ENCODE results near the gene ZKSCAN7.
"Not testable (repeated sequence)": the region's sequence is repeated elsewhere in the genome, so short reads cannot be mapped to it uniquely, and the experiment has no call there.

Gene ZKSCAN7

GRCh38 chr3:44554626-44555592 lies at the start of gene ZKSCAN7:
ZKSCAN7 (plus strand) TSS chr3:44555193; CDS start chr3:44557048, 1,855 bp downstream.
- DNase-seq, result no peak

DNA sequence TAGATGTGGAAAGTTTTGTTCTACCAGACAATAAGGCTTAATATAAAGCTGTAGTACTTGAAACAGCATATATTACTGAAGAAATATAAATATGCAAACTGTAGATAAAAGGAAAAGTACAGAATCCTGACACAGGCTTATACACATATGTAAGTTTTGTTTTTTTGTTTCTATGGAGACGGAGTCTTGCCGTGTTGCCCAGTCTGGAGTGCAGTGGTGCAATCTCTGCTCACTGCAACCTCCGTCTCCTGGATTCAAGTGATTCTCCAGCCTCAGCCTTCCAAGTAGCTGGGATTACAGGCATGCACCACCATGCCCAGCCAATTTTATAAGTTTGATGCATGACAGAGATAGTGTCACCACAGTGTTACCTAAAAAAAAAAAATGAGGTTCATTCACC lies 48.4 kb upstream of the ZKSCAN7 start:
- DNase-seq, result no peak

- no peak for DNase-seq
Measured at GRCh38 chr3:44506961-44507360, 48.0 kb upstream of the ZKSCAN7 start.

DNA sequence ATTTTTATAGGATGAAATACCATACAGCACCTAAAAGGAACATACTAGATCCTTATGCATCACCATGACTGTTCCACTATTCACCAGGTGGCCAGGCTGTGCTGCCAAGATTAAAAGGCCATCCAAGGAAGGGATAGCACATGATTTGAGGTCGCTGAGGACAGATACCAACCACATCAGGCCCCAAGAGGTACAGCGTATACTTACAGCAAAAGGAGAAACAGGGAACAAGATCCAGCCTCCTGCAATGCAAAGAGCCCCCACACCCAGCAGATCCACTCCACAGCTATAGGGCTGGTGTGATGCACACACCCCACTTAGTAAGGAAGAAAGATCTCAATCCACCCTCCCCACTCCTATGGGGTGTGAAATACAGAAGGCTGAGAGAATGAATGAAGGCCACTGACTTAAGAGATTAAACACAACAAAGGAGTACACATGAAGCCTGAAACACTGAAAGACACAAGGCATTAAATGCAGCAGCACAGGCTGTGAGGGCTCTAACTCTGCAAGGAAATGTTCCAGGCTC lies 45.5 kb upstream of the ZKSCAN7 start:
- no peak for DNase-seq

GRCh38 chr3:44510000-44510368 lies 45.0 kb upstream of the ZKSCAN7 start:
- DNase-seq, result no peak

DNA sequence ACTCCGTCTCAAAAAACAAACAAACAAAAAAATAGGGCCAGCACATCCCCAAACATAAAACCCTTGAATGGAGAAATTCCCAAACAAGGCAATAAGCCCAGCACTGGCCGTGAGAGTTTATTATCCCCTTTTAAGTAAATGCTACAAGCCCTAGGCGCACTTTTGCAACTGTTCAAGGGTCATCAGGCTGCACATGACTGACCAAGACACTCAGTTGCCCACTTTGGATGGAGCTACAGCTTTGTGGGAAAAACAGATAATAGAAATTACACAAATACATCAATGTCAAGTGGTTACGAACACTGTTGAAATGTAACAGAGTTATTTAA lies 43.8 kb upstream of the ZKSCAN7 start:
- no peak for DNase-seq

- no peak for DNase-seq
Measured at GRCh38 chr3:44513513-44513912, 41.5 kb upstream of the ZKSCAN7 start.

DNA sequence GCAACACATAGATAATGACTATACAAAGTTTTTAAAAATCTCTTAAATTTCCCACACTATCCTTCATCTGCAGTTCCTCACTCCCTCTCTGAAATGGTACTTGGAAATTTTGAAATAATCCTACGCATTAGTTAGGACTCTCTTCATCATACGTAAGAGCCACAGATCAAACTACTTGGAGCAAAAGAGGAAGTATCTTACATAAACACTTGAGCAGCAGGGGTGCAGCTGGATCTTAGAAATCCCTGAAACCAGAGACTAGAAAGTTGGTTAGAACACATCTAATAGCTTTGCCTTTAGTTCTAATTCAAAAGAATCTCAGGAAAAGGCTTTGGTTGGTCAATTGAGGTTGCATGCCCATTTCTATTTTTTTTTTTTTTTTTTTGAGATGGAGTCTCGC lies 38.8 kb upstream of the ZKSCAN7 start:
- DNase-seq, result no peak

DNA sequence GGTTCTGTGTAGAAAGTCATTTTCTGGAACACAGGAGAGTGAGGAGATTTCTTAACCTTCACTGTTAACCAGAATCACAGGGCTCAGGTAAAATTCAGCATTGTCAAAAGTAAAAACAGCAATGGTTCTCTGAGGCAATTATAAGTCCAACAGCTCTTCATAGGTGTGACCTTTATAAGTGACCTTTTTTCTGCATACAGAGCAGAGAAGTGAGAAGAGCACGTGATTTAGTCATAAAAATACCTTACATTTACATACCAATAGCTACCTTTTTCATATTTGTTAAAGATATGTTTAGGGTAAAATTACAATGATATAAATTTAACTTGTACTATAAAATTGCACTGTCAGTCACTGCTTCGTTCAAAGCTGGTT lies 36.2 kb upstream of the ZKSCAN7 start:
- no peak for DNase-seq

- DNase-seq, result no peak
Measured at GRCh38 chr3:44521721-44522120, 33.3 kb upstream of the ZKSCAN7 start.

- DNase-seq, result no peak
Measured at GRCh38 chr3:44522494-44522933, 32.5 kb upstream of the ZKSCAN7 start.

GRCh38 chr3:44525060-44525459 lies 29.9 kb upstream of the ZKSCAN7 start:
- no peak for DNase-seq

- no peak for DNase-seq
Measured at GRCh38 chr3:44529927-44530326, 25.1 kb upstream of the ZKSCAN7 start.

GRCh38 chr3:44530911-44531310 lies 24.1 kb upstream of the ZKSCAN7 start:
- no peak for DNase-seq

DNA sequence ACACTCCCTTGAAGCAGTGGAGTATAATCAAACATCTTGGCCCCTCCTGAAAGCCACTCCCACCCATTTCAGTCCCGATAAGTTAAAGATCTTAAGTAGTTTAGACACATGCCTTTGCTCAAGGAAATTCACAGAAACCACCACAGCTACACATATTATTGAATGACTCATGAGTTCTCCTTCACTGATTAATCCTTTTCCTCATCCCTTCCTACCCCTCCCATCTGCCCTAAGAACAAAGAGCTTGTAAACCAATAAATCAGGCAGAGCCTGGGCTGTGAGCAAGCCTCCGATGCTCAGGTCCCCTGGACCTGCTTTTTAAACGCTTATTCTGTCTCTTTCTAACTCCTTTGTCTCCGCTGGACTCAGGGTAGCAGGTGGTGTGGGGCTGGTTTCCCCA lies 20.3 kb upstream of the ZKSCAN7 start:
- DNase-seq, result not testable (repeated sequence)

DNA sequence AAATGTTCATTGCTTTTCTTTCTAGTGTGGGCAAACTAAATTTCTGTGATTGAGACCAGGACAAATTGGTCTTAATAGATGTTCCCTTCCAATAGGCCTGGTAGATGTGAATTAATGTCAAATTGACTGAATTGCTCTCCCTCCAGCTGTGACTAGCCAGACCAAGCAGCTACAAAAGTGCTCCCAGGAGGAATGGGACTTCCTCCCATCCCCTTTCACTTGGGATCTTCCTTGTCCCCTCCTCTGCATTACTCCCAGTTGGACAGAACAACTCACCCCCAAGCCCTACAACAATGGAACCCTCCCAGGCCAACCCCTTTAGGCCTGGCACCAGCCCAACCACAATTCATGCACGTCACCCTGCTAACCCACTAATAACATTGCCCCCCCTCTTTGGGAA lies 19.6 kb upstream of the ZKSCAN7 start:
- DNase-seq, result no peak

- not testable (repeated sequence) for DNase-seq
Measured at GRCh38 chr3:44544811-44545210, 10.2 kb upstream of the ZKSCAN7 start.

DNA sequence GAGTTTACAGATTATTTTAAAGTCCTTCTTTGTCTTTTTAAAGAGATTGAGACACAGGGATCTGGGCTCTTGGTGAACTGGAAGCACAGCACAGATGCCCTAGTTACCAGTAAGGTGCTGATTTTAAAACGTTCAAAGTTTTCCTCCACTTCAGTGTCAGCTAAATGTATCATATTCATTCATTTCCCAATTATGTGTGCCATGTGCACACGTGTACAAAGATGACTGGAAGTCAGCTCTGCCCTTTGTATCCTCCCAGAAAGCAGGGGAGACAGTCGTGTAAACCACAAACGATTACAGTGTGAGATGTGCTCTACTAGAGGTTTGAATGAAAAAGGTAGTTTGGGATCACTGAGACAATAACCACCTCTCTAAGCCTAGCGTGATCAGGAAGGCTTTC lies 730 bp downstream of the ZKSCAN7 start:
- no peak for DNase-seq

DNA sequence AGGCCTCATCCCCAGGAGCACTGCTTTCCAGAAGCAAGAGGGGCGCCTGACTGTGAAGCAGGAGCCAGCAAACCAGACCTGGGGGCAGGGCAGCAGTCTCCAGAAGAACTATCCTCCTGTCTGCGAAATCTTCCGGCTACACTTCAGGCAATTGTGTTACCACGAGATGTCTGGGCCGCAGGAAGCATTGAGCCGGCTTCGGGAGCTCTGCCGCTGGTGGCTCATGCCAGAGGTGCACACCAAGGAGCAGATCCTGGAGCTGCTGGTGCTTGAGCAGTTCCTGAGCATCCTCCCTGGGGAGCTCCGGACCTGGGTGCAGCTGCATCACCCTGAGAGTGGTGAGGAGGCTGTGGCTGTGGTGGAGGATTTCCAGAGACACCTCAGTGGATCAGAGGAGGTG lies 2.1 kb downstream of the ZKSCAN7 start:
- DNase-seq, result no peak

GRCh38 chr3:44561076-44561475 lies 6.1 kb downstream of the ZKSCAN7 start:
- no peak for DNase-seq

GRCh38 chr3:44562147-44562546 lies 7.2 kb downstream of the ZKSCAN7 start:
- no peak for DNase-seq

- no peak for DNase-seq
Measured at GRCh38 chr3:44568561-44568960, 13.6 kb downstream of the ZKSCAN7 start.

DNA sequence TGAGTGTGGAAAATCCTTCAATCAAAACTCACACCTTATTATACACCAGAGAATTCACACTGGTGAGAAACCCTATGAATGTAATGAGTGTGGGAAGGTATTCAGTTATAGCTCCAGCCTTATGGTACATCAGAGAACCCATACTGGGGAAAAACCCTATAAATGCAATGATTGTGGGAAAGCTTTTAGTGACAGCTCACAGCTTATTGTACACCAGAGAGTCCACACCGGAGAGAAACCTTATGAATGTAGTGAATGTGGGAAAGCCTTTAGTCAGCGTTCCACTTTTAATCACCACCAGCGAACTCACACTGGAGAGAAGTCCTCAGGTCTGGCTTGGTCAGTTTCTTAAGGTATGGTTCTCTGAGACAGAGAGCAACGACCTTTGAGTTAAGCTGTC lies 16.0 kb downstream of the ZKSCAN7 start:
- no peak for DNase-seq

DNA sequence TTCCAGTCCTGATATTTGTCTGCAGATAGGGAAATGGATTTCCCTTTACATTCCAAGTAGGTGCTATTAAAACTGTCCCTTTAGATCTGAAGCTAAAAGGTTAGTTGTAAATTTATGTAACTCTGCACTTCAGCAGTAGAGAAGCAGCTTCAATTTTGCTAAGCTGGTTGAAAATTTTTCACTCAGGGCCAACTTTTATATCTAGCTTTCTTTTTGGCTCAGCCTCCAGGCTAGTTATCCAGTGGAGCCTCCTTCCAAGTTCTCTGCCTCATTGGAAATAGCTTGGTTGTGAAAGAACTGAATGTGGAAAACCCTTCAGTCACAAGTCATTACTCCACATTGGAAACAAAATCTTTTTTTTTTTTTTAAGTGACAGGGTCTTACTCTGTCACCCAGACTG lies 21.6 kb downstream of the ZKSCAN7 start:
- DNase-seq, result no peak

Measured in NK-92 treated with Interleukin-12 subunit alpha and Interleukin-12 subunit beta, amount 100 ng/mL, for 24 hours (cell line).